Fibroblast of lung (primary cell): Measurements from ENCODE around the gene MAPK8IP3. TPM values are rescaled to one million over a fixed set of nuclear protein-coding genes. Genes with fewer than 3 reads are reported as not detected.
A peak's percentile ranks its signal among the peaks of the same experiment; 100 is the strongest.

Experiments used
- DNase-seq, 2 donors: peaks; one replicate each; pipeline versions ENCODE4 v3.0.0 to v3.0.0-alpha.2; 2010; ENCODE audit warnings: low read depth in 2 of 2
- H2AFZ ChIP-seq: 2 replicates; pipeline ENCODE4 v1.5.1; 2012; ENCODE audit warnings: low read length, control low read depth, inconsistent platforms
- H3K27ac ChIP-seq: 2 replicates; pipeline ENCODE4 v1.5.1; 2011; ENCODE audit warnings: low read length, control low read depth; ENCODE audit not compliant: insufficient read depth
- H3K27me3 ChIP-seq: 2 replicates; pipeline ENCODE4 v1.5.1; 2011; ENCODE audit warnings: mild to moderate bottlenecking, low read length; ENCODE audit not compliant: control insufficient read depth, insufficient read depth
- H3K36me3 ChIP-seq: 2 replicates; pipeline ENCODE4 v1.5.1; 2011; ENCODE audit warnings: low read length; ENCODE audit not compliant: control insufficient read depth, insufficient read depth
- H3K4me1 ChIP-seq: 2 replicates; pipeline ENCODE4 v1.5.1; 2011; ENCODE audit warnings: low read length; ENCODE audit not compliant: control insufficient read depth, insufficient read depth; ENCODE audit errors: extremely low read depth
- H3K4me2 ChIP-seq: 2 replicates; pipeline ENCODE4 v1.5.1; 2011; ENCODE audit warnings: low read length, control low read depth; ENCODE audit not compliant: insufficient read depth; ENCODE audit errors: extremely low read depth
- H3K4me3 ChIP-seq, 4 experiments: fragments of 200-600 bp in 1 of 4; sonication (generic) in 1 of 4; replicated peaks in 1 of 4; 2 replicates each; pipeline ENCODE4 v1.5.1; 2011 to 2016; ENCODE audit warnings: low read length in 4 of 4, low read depth in 3 of 4, mild to moderate bottlenecking in 3 of 4, control low read depth in 2 of 4, inconsistent platforms in 1 of 4, mixed read lengths in 1 of 4; ENCODE audit not compliant: insufficient read depth in 1 of 4; ENCODE audit errors: control extremely low read depth in 1 of 4
- H3K79me2 ChIP-seq: 2 replicates; pipeline ENCODE4 v1.5.1; 2012; ENCODE audit warnings: mild to moderate bottlenecking, low read length, inconsistent platforms; ENCODE audit not compliant: control insufficient read depth, insufficient read depth
- H3K9ac ChIP-seq: 2 replicates; pipeline ENCODE4 v1.5.1; 2011; ENCODE audit warnings: mild to moderate bottlenecking, low read length, control low read depth; ENCODE audit not compliant: insufficient read depth
- H3K9me3 ChIP-seq: 2 replicates; pipeline ENCODE4 v1.5.1; 2012; ENCODE audit warnings: low read depth, low read length; ENCODE audit not compliant: control insufficient read depth, insufficient read depth
- H4K20me1 ChIP-seq: 2 replicates; pipeline ENCODE4 v1.5.1; 2011; ENCODE audit warnings: low read length; ENCODE audit not compliant: control insufficient read depth, insufficient read depth; ENCODE audit errors: extremely low read depth
- EZH2 ChIP-seq: IDR thresholded peaks from 2 replicates; pipeline ENCODE4 v1.5.1; 2012; ENCODE audit warnings: low read length, control low read depth, mild to moderate bottlenecking; ENCODE audit errors: missing control alignments
- polyA plus RNA-seq, 2 donors: library from polyadenylated mRNA; depleted of rRNA in 1 of 2; stranded (reverse) in 1 of 2; unstranded in 1 of 2; fragments of >200 nt; gene quantifications; 2 replicates each; pipeline ENCODE4 v1.2.1, GENCODE V29; 2011 to 2012; ENCODE audit warnings: missing spikeins in 1 of 2
- total RNA-seq: library from RNA; depleted of rRNA; stranded (reverse); fragments of >200 nt; gene quantifications from 2 replicates; pipeline ENCODE4 v1.2.1, GENCODE V29; 2014
- TF ChIP-seq, protein P1 (sequence below), 2 donors: IDR thresholded peaks in 1 of 2; conservative IDR thresholded peaks in 1 of 2; 1 replicate in 1 of 2; 2 replicates in 1 of 2; pipeline ENCODE4 v1.5.1; 2011 to 2012; ENCODE audit warnings: low read length in 2 of 2, control low read depth in 1 of 2, inconsistent platforms in 1 of 2, low read depth in 1 of 2, mild to moderate bottlenecking in 1 of 2

The MAPK8IP3 gene
- total and polyA plus RNA-seq, 2 donors (not counting 1 experiment from before 2014, with no cell fraction given), result 9.4 to 36.3 TPM

DNA sequence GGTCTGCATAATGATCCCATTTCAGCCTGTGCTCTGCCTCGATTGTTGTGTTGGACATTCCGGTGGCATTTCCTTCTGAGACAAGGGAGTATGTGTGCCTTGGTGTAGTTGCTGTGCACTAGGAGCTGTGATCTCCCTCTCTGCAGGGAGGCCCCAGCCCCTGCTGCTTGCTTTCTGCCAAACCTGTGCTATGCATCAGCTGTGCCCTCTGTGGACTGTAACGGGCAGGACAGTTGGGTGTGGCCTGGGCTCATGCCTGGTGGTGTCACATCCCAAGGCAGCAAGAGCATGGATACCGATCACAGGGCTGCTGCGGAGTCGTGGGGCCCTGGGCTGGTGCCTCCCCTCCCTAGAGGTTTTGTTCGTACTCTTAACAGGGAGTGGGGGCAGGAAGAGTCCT is 31.7 kb upstream of the MAPK8IP3 start:
- peaks cover 31% of the 10 kb centered on the region for H3K36me3 ChIP-seq
- TF ChIP-seq, protein P1, sequence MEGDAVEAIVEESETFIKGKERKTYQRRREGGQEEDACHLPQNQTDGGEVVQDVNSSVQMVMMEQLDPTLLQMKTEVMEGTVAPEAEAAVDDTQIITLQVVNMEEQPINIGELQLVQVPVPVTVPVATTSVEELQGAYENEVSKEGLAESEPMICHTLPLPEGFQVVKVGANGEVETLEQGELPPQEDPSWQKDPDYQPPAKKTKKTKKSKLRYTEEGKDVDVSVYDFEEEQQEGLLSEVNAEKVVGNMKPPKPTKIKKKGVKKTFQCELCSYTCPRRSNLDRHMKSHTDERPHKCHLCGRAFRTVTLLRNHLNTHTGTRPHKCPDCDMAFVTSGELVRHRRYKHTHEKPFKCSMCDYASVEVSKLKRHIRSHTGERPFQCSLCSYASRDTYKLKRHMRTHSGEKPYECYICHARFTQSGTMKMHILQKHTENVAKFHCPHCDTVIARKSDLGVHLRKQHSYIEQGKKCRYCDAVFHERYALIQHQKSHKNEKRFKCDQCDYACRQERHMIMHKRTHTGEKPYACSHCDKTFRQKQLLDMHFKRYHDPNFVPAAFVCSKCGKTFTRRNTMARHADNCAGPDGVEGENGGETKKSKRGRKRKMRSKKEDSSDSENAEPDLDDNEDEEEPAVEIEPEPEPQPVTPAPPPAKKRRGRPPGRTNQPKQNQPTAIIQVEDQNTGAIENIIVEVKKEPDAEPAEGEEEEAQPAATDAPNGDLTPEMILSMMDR (conservative IDR thresholded peaks at IDR 0.05 in 1 of 2, IDR thresholded peaks at IDR 0.05 in 1 of 2; ENCODE audit: low read depth in 1 of 2, low read length in 2 of 2), result no peak
- no peak for TF ChIP-seq EZH2

DNA sequence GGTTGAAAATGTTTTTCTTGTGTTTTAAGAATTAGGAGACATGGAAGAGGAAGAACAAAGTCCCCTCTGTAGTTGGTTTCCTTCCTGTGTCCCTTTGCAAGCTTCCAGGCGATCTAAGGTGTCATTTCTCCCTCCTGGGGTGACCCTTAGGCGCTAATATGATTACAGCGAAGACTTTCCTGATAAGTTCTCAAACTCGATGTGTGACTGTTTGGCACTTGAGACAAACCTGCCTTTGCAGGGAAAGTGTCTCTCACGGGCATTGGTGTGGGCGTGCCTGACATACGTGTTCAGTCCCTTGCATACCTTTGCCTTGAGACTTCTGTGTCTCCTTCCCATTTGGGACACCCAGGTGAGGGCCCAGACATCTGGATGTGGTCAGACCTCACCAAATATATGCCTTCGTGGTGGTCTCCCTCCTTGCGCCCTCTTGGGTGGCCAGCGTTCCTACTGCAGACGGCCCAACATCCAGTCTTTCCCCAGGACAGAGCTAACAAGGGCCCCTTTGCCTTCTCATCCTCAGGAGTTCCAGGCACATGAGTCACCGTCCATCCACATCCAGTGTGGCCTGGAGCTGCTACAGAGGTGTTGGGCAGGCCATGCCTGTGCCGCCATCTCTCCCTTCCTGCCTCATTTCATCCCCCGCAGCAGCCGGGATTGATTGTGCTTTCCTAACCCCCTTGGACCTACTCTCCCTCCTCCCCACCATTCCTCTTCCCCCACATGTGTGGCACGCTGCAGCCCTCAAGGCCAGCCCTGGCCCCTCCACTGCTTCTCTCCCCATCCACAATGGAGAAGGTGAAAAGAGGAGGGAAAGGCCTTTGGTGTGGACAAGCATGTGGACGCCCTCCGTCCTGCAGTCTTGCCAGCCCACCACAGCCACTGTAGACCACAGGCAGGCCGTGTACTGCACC is 31.0 kb upstream of the MAPK8IP3 start:
- no peak overlapping the region for H2AFZ ChIP-seq

More for the DNA sequence above, 31.7 kb upstream of the MAPK8IP3 start:
- no peak overlapping the region for H2AFZ ChIP-seq
- H3K79me2 ChIP-seq, result peaks cover 9% of the 10 kb centered on the region
- no peak overlapping the region for H3K4me3 ChIP-seq
- no peak overlapping the region for H3K9ac ChIP-seq
- no peak for DNase-seq
- no peaks in the 10 kb centered on the region for H3K27me3 ChIP-seq
- H3K4me2 ChIP-seq, result no peak overlapping the region
- H3K27ac ChIP-seq, result no peak overlapping the region
- H3K4me1 ChIP-seq, result peaks cover 4% of the 10 kb centered on the region
- H3K9me3 ChIP-seq, result no peaks in the 10 kb centered on the region
- H4K20me1 ChIP-seq, result no peaks in the 10 kb centered on the region

GRCh38 chr16:1676661-1677060 is 29.3 kb upstream of the MAPK8IP3 start:
- H3K79me2 ChIP-seq, result peaks cover 33% of the 10 kb centered on the region
- peaks cover 7% of the 10 kb centered on the region for H3K4me1 ChIP-seq
- no peak overlapping the region for H2AFZ ChIP-seq
- DNase-seq, result no peak
- no peak overlapping the region for H3K27ac ChIP-seq
- H3K27me3 ChIP-seq, result no peaks in the 10 kb centered on the region
- no peaks in the 10 kb centered on the region for H4K20me1 ChIP-seq
- no peak overlapping the region for H3K4me2 ChIP-seq
- H3K36me3 ChIP-seq, result peaks cover 18% of the 10 kb centered on the region
- no peak overlapping the region for H3K9ac ChIP-seq
- H3K9me3 ChIP-seq, result no peaks in the 10 kb centered on the region
- TF ChIP-seq, protein P1 (conservative IDR thresholded peaks at IDR 0.05 in 1 of 2, IDR thresholded peaks at IDR 0.05 in 1 of 2; ENCODE audit: low read depth in 1 of 2, low read length in 2 of 2), result no peak
- TF ChIP-seq EZH2, result no peak
- no peak overlapping the region for H3K4me3 ChIP-seq

More for the DNA sequence above, 31.0 kb upstream of the MAPK8IP3 start:
- H3K27ac ChIP-seq, result no peak overlapping the region
- H3K9ac ChIP-seq, result no peak overlapping the region
- H3K79me2 ChIP-seq, result peaks cover 16% of the 10 kb centered on the region
- H4K20me1 ChIP-seq, result no peaks in the 10 kb centered on the region
- DNase-seq, result peak; percentile 31 to 87
- H3K27me3 ChIP-seq, result no peaks in the 10 kb centered on the region
- H3K4me2 ChIP-seq, result peak overlapping the region; percentile 15
- TF ChIP-seq, protein P1 (conservative IDR thresholded peaks at IDR 0.05 in 1 of 2, IDR thresholded peaks at IDR 0.05 in 1 of 2; ENCODE audit: low read depth in 1 of 2, low read length in 2 of 2), result no peak
- no peak for TF ChIP-seq EZH2
- H3K4me3 ChIP-seq, result no peak overlapping the region
- no peaks in the 10 kb centered on the region for H3K9me3 ChIP-seq
- peaks cover 27% of the 10 kb centered on the region for H3K36me3 ChIP-seq
- H3K4me1 ChIP-seq, result peaks cover 7% of the 10 kb centered on the region
